ENCODE data around the gene ANTXRL. TPM values are rescaled to one million over a fixed set of nuclear protein-coding genes. Genes with fewer than 3 reads are reported as not detected.

The ANTXRL gene
- polyA plus RNA-seq, 1 of the 3 experiments (the other 2 are of a cell fraction), result not detected

GRCh38 chr10:46305079-46305818 lies 18.5 kb downstream of the ANTXRL start:
- WGBS (ENCODE audit: low lambda C conversion rate), result 59% methylated on average over 10 of the region's 10 CpGs
- TF ChIP-seq RAD21 (IDR thresholded peaks at IDR 0.05; ENCODE audit: low read length) (peak; percentile 28), ELF1 (IDR thresholded peaks at IDR 0.05) (no peak), SIN3A (IDR thresholded peaks at IDR 0.05; ENCODE audit: borderline replicate concordance, low read depth, low read length) (no peak), EP300 (IDR thresholded peaks at IDR 0.05; ENCODE audit: borderline replicate concordance in 1 of 2, low read depth in 1 of 2, low read length in 1 of 2) (no peak), POLR2AphosphoS5 (IDR thresholded peaks at IDR 0.05; ENCODE audit: low read depth, low read length) (no peak)
- Histone ChIP-seq H3K4me1 (ENCODE audit: control insufficient read depth in 1 of 2, insufficient read depth in 2 of 2, low read depth in 1 of 2, low read length in 1 of 2) (peaks cover 0 to 4% of the 10 kb centered on the region in 2 experiments; a peak in 1 of 4 replicates), H3K27me3 (ENCODE audit: insufficient read depth) (no peaks in the 10 kb centered on the region; the same call in 1 of the 2 replicates), H3K4me3 (ENCODE audit: low read depth in 2 of 2, low read length in 1 of 2) (no peak overlapping the region), H3F3A (replicated peaks; ENCODE audit: insufficient read depth) (no peaks in the 10 kb centered on the region), H3K9me3 (no peaks in the 10 kb centered on the region), H4K20me1 (ENCODE audit: insufficient read depth) (no peaks in the 10 kb centered on the region), H3K36me3 (replicated peaks in 1 of 2; ENCODE audit: control insufficient read depth in 1 of 2, insufficient read depth in 2 of 2, low read length in 1 of 2) (no peaks in the 10 kb centered on the region), H3K79me2 (ENCODE audit: insufficient read depth) (no peaks in the 10 kb centered on the region), H3K27ac (ENCODE audit: low read depth in 2 of 2, low read length in 1 of 2) (no peak overlapping the region), H3K9ac (no peak overlapping the region), H3K9me2 (no peaks in the 10 kb centered on the region), H2AFZ (ENCODE audit: low read depth) (no peak overlapping the region), H3K4me2 (no peak overlapping the region)
- peak; percentile 81 for DNase-seq
- CTCF ChIA-PET, result interaction anchor here (1.3 kb wide), 1 partner anchor 76 kb away, joined by 4 read pairs; no protein-coding TSS in a partner anchor
- POLR2A ChIA-PET, result no interaction called here

DNA sequence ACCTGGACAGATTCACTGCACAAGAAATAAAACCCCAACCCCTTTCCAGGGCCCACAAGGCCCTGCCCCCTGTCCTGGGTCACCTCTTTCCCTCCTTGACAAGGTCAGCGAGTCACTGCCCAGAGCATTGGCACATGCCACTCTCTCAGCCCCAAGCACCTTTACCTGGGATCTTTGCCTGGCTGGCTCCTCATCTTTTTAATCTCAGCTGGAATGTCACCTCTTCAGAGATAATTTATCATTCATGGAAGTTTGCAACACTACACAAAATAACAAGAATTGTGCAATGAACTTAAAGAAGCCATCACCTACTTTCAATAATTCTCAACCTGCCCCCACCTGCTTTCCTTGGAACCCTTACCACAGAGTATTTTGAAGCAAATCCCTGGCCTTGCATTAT lies 19.2 kb downstream of the ANTXRL start:
- ChIA-PET CTCF (interaction anchor here (1.3 kb wide), 1 partner anchor 77 kb away, joined by 4 read pairs; no protein-coding TSS in a partner anchor), POLR2A (no interaction called here)
- WGBS (ENCODE audit: low lambda C conversion rate), result 69% methylated on average over 1 of the region's 1 CpG
- TF ChIP-seq EP300 (IDR thresholded peaks at IDR 0.05; ENCODE audit: borderline replicate concordance in 1 of 2, low read depth in 1 of 2, low read length in 1 of 2) (no peak), TAF1 (IDR thresholded peaks at IDR 0.05; ENCODE audit: borderline replicate concordance, low read depth, low read length) (no peak), REST (IDR thresholded peaks at IDR 0.05; ENCODE audit: low read depth, low read length) (no peak), MXI1 (IDR thresholded peaks at IDR 0.05; ENCODE audit: low read depth, low read length) (no peak), TCF12 (IDR thresholded peaks at IDR 0.05) (no peak), ELF1 (IDR thresholded peaks at IDR 0.05) (no peak), EZH2phosphoT487 (IDR thresholded peaks at IDR 0.05; ENCODE audit: borderline replicate concordance, low read depth) (no peak), FOXJ3 (CRISPR knock-in tag; IDR thresholded peaks at IDR 0.05) (no peak), USF1 (IDR thresholded peaks at IDR 0.05; ENCODE audit: borderline replicate concordance, low read depth) (no peak), PBX3 (IDR thresholded peaks at IDR 0.05) (no peak), NFIC (IDR thresholded peaks at IDR 0.05; ENCODE audit: borderline replicate concordance) (no peak)
- Histone ChIP-seq H3K4me2 (no peak overlapping the region), H2AFZ (ENCODE audit: low read depth) (no peak overlapping the region), H4K20me1 (ENCODE audit: insufficient read depth) (no peaks in the 10 kb centered on the region), H3K27me3 (ENCODE audit: insufficient read depth) (no peaks in the 10 kb centered on the region; the same call in 1 of the 2 replicates), H3K9me3 (no peaks in the 10 kb centered on the region), H3K36me3 (replicated peaks in 1 of 2; ENCODE audit: control insufficient read depth in 1 of 2, insufficient read depth in 2 of 2, low read length in 1 of 2) (no peaks in the 10 kb centered on the region), H3K4me1 (ENCODE audit: control insufficient read depth in 1 of 2, insufficient read depth in 2 of 2, low read depth in 1 of 2, low read length in 1 of 2) (peaks cover 0 to 4% of the 10 kb centered on the region in 2 experiments; a peak in 1 of 4 replicates), H3K4me3 (ENCODE audit: low read depth in 2 of 2, low read length in 1 of 2) (no peak overlapping the region), H3K9me2 (no peaks in the 10 kb centered on the region), H3K9ac (no peak overlapping the region), H3K79me2 (ENCODE audit: insufficient read depth) (no peaks in the 10 kb centered on the region), H3F3A (replicated peaks; ENCODE audit: insufficient read depth) (no peaks in the 10 kb centered on the region), H3K27ac (ENCODE audit: low read depth in 2 of 2, low read length in 1 of 2) (no peak overlapping the region)
- DNase-seq, result no peak
